ENCODE data around the gene MED9. TPM values are rescaled to one million over a fixed set of nuclear protein-coding genes. Genes with fewer than 3 reads are reported as not detected.

Gene MED9
- total and polyA plus RNA-seq, 2 of the 4 experiments (the other 2 are of a cell fraction) = 6.1 to 10.1 TPM

DNA sequence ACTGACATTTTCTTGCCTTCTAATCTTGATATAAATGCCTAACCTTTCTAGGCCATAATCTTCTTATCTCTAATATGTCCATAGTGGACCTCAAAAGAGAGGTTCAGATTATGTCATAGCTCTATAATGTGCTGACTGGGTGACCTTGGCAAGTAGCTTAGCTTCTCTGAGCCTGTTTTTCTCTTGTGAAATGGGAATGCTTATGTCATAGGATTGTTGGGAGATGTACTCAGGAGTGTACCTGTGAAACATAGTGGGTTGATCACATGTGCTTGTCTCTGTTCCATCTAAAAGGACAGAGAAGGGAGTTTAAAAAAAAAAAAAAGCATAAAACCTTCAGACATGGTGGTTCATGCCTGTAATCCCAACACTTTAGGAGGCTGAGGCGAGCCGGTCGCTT is 2.4 kb downstream of the MED9 start:
- Histone ChIP-seq H4K5ac (ENCODE audit: low read depth, low read length) (no peak overlapping the region), H4K20me1 (ENCODE audit: insufficient read depth, low read length) (peaks cover 9% of the 10 kb centered on the region; the same call in 1 of the 2 replicates), H3K36me3 (ENCODE audit: control insufficient read depth, insufficient read depth, low read length) (peaks cover 12% of the 10 kb centered on the region), H3K4ac (ENCODE audit: low read depth, low read length) (no peak overlapping the region), H3K4me3 (ENCODE audit: insufficient read depth, low read depth, low read length) (no peak overlapping the region), H3K79me1 (ENCODE audit: low read depth in 1 of 2, low read length in 2 of 2) (peaks cover 40 to 60% of the 10 kb centered on the region in 2 experiments), H3K23ac (ENCODE audit: low read depth, low read length) (no peak overlapping the region), H3K9ac (ENCODE audit: low read depth, low read length) (no peak overlapping the region), H3K27me3 (ENCODE audit: control insufficient read depth, insufficient read depth, low read length) (peaks cover 5% of the 10 kb centered on the region), H2BK20ac (ENCODE audit: low read depth, low read length) (no peak overlapping the region), H3K27ac (ENCODE audit: insufficient read depth, low read length) (no peak overlapping the region), H2AK5ac (ENCODE audit: low read depth, low read length) (no peak overlapping the region), H2AFZ (replicated peaks; ENCODE audit: low read length, poor library complexity) (no peak overlapping the region), H3K9me3 (ENCODE audit: control insufficient read depth, insufficient read depth, low read length) (no peaks in the 10 kb centered on the region), H3K4me1 (ENCODE audit: control insufficient read depth, insufficient read depth, low read length) (no peaks in the 10 kb centered on the region; the same call in 1 of the 2 replicates), H2BK5ac (ENCODE audit: low read depth, low read length, poor library complexity, severe bottlenecking) (no peak overlapping the region), H3K4me2 (ENCODE audit: low read depth, low read length) (no peak overlapping the region), H3K18ac (ENCODE audit: low read depth, low read length) (no peak overlapping the region), H4K91ac (ENCODE audit: insufficient read depth, low read depth, low read length) (no peak overlapping the region), H3K9me1 (ENCODE audit: insufficient read depth, low read length) (peaks cover 4% of the 10 kb centered on the region), H3K56ac (ENCODE audit: extremely low read depth, insufficient read depth, low read length) (no peak overlapping the region), H4K8ac (ENCODE audit: low read depth in 2 of 2, low read length in 2 of 2) (no peak overlapping the region), H3K14ac (replicated peaks; ENCODE audit: low read depth, low read length) (no peak overlapping the region), H2BK120ac (ENCODE audit: low read depth, low read length) (no peak overlapping the region), H2AK9ac (replicated peaks; ENCODE audit: low read depth, low read length, poor library complexity) (no peak overlapping the region), H2BK15ac (ENCODE audit: low read depth, low read length) (no peak overlapping the region)
- no TSS peak for BruUV-seq (replicated peaks)
- no peak for TF ChIP-seq MAFK (IDR thresholded peaks at IDR 0.05; ENCODE audit: low read depth, low read length)
- no peak for TF ChIP-seq MAZ (IDR thresholded peaks at IDR 0.05; ENCODE audit: borderline replicate concordance, low read depth, low read length)
- TF ChIP-seq RAD21 (IDR thresholded peaks at IDR 0.05; ENCODE audit: low read length) = no peak
- POLR2A ChIA-PET (ENCODE audit: unreplicated experiment) = no interaction called here
- WGBS, 2 experiments (ENCODE audit: extremely low coverage in 2 of 2, insufficient read length in 1 of 2) = no CpG with 5 or more reads among the region's 3 CpGs
- in situ Hi-C loops (cut with MboI; ENCODE audit: low sequenced_read_pairs) (no loop called here), intact Hi-C loops (cut with micrococcal nuclease) (loop anchor here (5.0 kb wide), 1 partner anchor 102 kb away; no protein-coding TSS in a partner anchor), dilution Hi-C loops (cut with HindIII; ENCODE audit: low sequenced_read_pairs, unreplicated experiment) (no loop called here)
- ATAC-seq (ENCODE audit: low read depth) (no peak), DNase-seq (no peak)
- CTCF ChIA-PET = no interaction called here
